IPS-NIHi7 (cell line): ENCODE results near the gene BMPR1B.
"Not testable (repeated sequence)": the region's sequence is repeated elsewhere in the genome, so short reads cannot be mapped to it uniquely, and the experiment has no call there.

Experiments used
- DNase-seq: peaks from one replicate; pipeline ENCODE4 v3.0.0; 2012; ENCODE audit warnings: mixed read lengths; ENCODE audit errors: extremely low spot score

Gene BMPR1B

DNA sequence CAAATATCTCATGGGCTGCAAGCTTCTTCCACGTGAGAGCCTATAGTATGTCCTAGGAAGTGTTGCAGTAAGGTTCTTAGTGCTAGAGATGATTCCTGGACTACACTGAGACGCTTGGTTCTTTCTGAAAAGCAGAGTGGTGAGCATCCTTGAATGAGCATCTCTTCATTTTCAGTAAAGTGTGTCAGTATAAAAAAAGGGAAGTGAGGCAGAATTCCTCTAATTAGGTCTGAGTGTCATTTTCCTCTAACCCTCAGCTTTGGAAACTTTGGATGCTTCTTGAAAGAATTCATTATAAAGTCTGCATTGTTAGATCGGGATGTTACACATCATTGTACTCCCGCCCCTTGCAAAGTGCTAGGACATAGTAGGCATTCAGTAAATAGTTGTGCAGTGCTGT is 5.2 kb downstream of the BMPR1B start:
- DNase-seq, result no peak

- no peak for DNase-seq
These were observed 5.7 kb downstream of the BMPR1B start for GRCh38 chr4:94763500-94763899.

DNA sequence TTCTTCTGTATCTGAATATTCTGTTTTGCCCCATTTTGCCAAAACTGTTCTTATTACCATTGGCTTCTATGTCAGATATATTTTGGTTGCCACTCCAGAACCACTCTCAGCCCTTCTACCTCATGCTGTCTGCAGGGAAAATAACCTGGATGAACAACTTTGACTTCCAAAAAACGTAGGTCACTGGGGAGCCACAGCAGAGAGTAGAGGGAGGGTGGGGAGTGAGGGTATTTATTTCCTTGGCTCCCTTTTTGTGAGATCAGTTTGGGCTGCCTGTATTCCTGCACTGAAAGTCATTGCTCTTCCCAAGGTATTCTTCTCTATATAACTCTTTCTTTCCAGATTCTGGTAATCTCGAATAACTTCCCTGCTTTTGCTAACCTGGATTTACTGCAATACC is 6.3 kb downstream of the BMPR1B start:
- DNase-seq, result no peak

GRCh38 chr4:94765174-94765573 is 7.4 kb downstream of the BMPR1B start:
- DNase-seq, result no peak

DNA sequence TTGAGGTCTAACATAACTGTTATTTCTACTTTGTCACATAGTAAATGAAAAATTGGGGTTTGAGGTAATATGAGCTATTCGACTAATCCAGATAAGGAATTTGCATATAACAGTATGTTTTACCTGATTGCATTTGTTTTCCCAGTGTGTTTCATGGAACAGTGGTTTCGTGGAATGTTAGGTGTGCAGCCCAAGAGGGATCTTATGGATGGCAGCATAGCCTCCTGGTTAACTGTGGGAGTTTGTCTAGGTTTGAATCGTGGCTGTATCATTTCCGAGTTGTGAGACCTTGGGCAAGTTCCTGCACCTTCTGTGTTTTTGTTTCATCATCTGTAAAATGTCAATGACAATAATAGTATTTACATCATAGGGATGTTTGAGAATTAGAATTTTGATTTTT is 7.9 kb downstream of the BMPR1B start:
- no peak for DNase-seq

DNA sequence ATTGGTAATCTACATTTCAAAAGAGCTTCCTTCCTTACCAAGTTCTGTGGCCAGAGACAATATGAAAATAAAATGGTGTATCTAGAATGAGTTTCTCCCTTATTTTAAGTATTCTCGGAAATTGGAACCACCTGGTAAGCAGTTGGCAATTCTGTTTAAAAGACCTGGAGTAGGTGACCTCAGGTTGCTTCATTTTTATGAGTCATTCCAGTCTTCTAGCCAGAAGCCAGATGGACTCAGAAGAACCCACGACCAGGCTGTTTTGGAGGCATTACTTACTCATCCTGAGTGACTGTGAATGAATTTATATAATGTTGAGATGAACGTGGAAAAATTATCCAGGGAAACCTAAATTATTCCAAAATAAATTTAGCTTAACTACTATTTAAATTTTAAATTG is 9.1 kb downstream of the BMPR1B start:
- DNase-seq, result no peak

GRCh38 chr4:94767446-94767845 is 9.7 kb downstream of the BMPR1B start:
- DNase-seq, result no peak

- no peak for DNase-seq
These were observed 25.0 kb downstream of the BMPR1B start for GRCh38 chr4:94782707-94783106.

GRCh38 chr4:94791701-94792100 is 33.9 kb downstream of the BMPR1B start:
- no peak for DNase-seq

DNA sequence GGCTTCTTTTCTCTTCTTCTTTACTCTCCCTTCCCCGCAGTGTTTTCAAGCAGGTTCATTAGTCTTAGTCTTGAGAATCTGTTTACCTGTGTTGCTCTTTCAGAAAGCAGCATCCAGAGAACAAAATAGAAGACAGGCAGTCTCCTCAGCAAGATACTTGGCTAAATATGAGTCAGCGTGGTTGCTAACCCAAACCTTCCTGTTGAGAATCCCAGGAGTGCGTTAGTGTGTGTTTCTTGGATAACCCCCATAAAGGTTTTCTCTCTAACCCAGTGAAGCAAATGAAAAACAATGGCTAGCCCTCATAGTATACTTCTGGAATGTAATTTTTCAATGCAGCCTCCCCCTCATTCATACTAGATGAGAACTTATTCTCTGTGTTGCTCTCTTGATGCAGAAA is 41.1 kb downstream of the BMPR1B start:
- no peak for DNase-seq

DNA sequence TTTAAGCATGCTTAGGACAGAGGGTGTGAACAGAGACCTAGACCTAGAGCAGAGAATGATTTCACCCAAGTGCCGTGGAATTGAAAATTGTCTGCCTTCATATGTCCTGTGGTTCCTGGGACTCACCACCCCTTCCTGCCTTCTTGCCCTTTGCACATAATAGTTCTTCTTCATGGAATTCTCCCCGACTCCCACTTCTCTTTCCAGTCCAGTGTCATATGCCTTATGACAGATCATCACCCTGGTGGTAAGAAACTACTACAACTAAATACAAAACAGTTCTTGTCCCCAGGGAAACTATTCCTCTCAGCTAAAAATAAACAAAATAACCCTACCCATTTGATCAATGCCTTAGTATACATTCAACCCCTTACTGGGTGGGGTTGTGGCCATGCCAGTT is 43.3 kb downstream of the BMPR1B start:
- DNase-seq, result no peak

DNA sequence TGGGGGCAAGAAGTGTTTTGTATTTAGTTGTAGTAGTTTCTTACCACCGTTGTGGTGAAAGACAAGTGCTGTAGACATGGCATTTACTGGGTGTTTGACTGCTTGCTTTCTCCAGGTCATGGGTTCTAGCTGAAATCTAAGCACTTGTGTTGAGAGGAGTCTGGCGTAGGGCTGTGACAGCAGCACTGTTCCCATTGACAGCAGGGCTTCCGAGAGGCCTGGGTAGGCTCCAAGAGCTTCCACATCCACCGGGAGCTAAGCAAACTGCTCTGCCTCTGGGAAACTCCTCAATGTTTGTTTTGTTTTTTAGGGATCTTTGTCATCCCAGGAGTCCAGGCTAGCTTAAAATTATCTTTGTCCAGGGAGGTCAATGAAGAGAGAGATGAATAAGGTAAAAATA is 44.3 kb downstream of the BMPR1B start:
- no peak for DNase-seq

- DNase-seq, result no peak
These were observed 45.4 kb downstream of the BMPR1B start for GRCh38 chr4:94803181-94803580.

- no peak for DNase-seq
These were observed 46.9 kb downstream of the BMPR1B start for GRCh38 chr4:94804650-94805049.

DNA sequence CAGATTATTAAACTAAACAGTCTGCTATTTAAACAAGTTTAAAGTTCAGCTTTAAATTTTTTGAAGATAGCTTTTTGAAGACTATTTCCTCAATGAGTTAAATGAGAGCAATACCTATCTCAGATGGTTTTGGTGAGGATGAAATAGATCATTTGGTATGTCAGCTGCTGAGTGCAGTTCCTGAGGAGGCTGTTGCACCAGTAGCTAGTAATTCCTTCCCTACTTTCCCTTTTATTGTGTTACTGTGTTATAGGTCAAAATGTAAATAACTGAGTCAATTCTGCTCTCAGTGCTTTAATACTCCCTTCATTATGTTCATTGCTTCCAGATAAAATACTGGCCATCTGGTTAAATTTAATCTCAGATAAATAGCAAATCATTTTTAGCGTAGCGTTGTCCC is 48.6 kb downstream of the BMPR1B start:
- no peak for DNase-seq

- DNase-seq, result no peak
These were observed 53.9 kb downstream of the BMPR1B start for GRCh38 chr4:94811643-94812042.

- no peak for DNase-seq
These were observed 55.5 kb downstream of the BMPR1B start for GRCh38 chr4:94813221-94813620.

- DNase-seq, result no peak
These were observed 56.5 kb downstream of the BMPR1B start for GRCh38 chr4:94814237-94814636.

- no peak for DNase-seq
These were observed 61.8 kb downstream of the BMPR1B start for GRCh38 chr4:94819371-94820168.

GRCh38 chr4:94826206-94826605 is 68.5 kb downstream of the BMPR1B start:
- DNase-seq, result no peak

- DNase-seq, result no peak
These were observed 69.8 kb downstream of the BMPR1B start for GRCh38 chr4:94827481-94828110.

GRCh38 chr4:94828882-94829281 is 71.1 kb downstream of the BMPR1B start:
- DNase-seq, result no peak

DNA sequence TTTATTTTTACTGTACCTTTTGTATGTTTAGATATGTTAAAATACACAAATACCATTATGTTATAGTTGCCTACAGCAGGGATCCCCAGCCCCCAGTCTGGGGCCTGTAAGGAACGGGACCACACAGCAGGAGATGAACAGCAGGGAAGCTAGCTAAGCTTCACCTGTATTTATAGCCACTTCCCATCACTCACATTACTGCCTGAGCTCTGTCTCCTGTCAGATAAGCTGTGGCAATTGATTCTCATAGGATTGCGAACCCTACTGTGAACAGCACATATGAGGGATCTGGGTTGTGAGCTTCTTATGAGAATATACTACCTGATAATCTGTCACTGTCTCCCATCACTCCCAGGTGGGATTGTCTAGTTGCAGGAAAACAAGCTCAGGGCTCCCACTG is 73.9 kb downstream of the BMPR1B start:
- no peak for DNase-seq

DNA sequence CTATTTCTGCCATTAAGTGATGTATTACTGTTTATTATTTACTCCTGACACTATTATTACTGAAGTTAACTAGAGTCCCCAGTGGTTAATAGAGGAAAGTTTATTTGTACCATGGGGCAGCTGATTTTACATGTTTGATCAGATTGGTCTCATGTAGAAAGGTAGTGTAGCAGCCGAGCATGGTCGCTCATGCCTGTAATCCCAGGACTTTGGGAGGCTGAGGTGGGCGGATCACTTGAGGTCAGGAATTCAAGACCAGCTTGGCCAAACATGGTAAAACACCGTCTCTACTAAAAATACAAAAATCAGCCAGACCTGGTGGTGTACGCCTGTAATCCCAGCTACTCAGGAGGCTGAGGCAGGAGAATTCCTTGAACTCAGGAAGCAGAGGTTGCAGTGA is 74.6 kb downstream of the BMPR1B start:
- not testable (repeated sequence) for DNase-seq
